Neural crest cell (in vitro differentiated cells): ENCODE measurements around the gene SVEP1. TPM values are rescaled to one million over a fixed set of nuclear protein-coding genes. Genes with fewer than 3 reads are reported as not detected.

ENCODE experiments used
- DNase-seq: peaks from one replicate; pipeline ENCODE4 v3.0.0; 2021; ENCODE audit warnings: low read depth, mixed read lengths, low spot score
- H3K27ac Mint-ChIP-seq: one replicate; pipeline ENCODE4 v1.8.0; 2021; ENCODE audit warnings: mild to moderate bottlenecking, mixed read lengths; ENCODE audit not compliant: unreplicated experiment
- H3K27me3 Mint-ChIP-seq: 2 replicates; pipeline ENCODE4 v1.8.0; 2021; ENCODE audit warnings: low read depth, mild to moderate bottlenecking, mixed read lengths
- H3K36me3 Mint-ChIP-seq: 2 replicates; pipeline ENCODE4 v1.8.0; 2021; ENCODE audit warnings: low read depth, mild to moderate bottlenecking, mixed read lengths
- H3K4me1 Mint-ChIP-seq: 2 replicates; pipeline ENCODE4 v1.8.0; 2021; ENCODE audit warnings: mixed read lengths
- H3K4me3 Mint-ChIP-seq: one replicate; pipeline ENCODE4 v1.8.0; 2021; ENCODE audit warnings: mild to moderate bottlenecking, mixed read lengths
- H3K9me3 Mint-ChIP-seq: 2 replicates; pipeline ENCODE4 v1.8.0; 2021; ENCODE audit warnings: mixed read lengths
- total RNA-seq: library from RNA; stranded (reverse); gene quantifications from 2 replicates; pipeline ENCODE4 v1.2.1, GENCODE V29; 2021
- TF ChIP-seq, protein P1 (sequence below): fragments of 200-600 bp; sonication (generic); conservative IDR thresholded peaks from 2 replicates; pipeline ENCODE4 v1.5.0; 2021; ENCODE audit warnings: antibody characterized with exemption, mild to moderate bottlenecking

Gene SVEP1
- total RNA-seq, 1 donor from 2014 or later, result 1.3 TPM

DNA sequence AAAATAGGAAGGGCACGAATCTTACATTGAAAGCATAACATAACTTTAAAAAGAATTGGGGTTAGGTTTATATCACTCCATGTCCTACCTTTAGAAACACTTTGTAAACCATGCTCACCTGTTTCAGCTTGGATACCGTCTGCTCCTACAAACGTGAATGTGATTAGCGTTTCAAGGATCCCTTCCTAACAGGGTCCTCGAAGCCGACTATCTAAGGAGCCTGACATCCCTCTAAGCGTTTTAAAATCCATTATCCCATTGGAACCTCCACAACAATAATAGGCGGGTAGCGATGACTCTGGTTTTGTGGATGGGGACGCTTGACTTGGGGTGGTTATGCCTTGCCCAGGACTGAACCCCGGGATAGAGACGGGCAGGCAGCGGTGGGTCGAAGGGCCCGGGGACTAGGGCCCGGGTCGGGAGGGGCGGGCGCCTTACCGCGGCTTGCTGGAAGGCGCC is 937 bp downstream of the SVEP1 start:
- Mint-ChIP-seq H3K27ac (no peak overlapping the region), H3K4me1 (peaks cover 17% of the 10 kb centered on the region), H3K4me3 (peak overlapping the region; percentile 94), H3K36me3 (no peaks in the 10 kb centered on the region), H3K27me3 (peaks cover 59% of the 10 kb centered on the region), H3K9me3 (no peaks in the 10 kb centered on the region)
- TF ChIP-seq, protein P1, sequence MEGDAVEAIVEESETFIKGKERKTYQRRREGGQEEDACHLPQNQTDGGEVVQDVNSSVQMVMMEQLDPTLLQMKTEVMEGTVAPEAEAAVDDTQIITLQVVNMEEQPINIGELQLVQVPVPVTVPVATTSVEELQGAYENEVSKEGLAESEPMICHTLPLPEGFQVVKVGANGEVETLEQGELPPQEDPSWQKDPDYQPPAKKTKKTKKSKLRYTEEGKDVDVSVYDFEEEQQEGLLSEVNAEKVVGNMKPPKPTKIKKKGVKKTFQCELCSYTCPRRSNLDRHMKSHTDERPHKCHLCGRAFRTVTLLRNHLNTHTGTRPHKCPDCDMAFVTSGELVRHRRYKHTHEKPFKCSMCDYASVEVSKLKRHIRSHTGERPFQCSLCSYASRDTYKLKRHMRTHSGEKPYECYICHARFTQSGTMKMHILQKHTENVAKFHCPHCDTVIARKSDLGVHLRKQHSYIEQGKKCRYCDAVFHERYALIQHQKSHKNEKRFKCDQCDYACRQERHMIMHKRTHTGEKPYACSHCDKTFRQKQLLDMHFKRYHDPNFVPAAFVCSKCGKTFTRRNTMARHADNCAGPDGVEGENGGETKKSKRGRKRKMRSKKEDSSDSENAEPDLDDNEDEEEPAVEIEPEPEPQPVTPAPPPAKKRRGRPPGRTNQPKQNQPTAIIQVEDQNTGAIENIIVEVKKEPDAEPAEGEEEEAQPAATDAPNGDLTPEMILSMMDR, result no peak
- DNase-seq, result no peak

DNA sequence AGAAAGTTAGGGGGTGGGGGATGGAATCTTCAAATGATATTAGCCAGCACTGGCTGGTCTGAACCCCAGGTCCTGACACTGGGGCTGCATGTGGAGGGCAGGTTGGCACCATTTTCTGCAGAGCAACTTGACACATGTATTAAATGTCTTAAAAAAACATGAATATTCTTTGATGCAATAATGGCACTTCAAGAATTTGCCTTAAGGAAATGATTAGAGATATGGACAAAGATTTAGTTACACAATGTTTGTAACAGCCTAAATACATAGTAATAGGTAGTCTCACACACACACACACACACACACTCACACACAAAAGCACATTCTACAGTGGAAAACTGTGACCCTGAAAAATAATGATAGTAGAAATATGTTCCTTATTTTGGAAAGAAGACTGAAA is 3.6 kb downstream of the SVEP1 start:
- Mint-ChIP-seq H3K36me3 (no peaks in the 10 kb centered on the region), H3K9me3 (no peaks in the 10 kb centered on the region), H3K27ac (no peak overlapping the region), H3K27me3 (peaks cover 49% of the 10 kb centered on the region), H3K4me3 (no peak overlapping the region), H3K4me1 (peaks cover 22% of the 10 kb centered on the region)
- DNase-seq, result no peak
- TF ChIP-seq, protein P1, result no peak

DNA sequence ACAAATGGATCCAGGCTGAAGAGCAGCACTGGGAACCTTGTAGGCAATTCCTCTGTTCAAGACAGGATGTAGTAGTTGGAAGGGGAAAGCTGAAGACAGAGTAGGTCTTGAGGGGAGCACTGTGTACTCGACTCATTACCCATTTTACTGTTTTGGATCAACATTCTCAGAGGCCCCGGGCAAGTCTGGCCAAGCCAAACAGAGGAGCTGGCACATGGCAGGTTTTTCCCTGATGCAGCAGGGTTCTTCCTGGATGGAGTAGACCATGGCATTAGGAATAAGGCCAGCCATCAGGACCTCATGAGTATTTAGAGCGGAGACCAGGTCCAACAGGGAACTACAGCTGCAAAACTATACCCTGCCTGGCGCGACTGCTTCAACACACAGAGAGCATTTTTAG is 4.4 kb downstream of the SVEP1 start:
- Mint-ChIP-seq H3K27ac (no peak overlapping the region), H3K4me1 (peaks cover 17% of the 10 kb centered on the region), H3K4me3 (no peak overlapping the region), H3K36me3 (no peaks in the 10 kb centered on the region), H3K9me3 (no peaks in the 10 kb centered on the region), H3K27me3 (peaks cover 41% of the 10 kb centered on the region)
- TF ChIP-seq, protein P1, result no peak
- DNase-seq, result no peak

DNA sequence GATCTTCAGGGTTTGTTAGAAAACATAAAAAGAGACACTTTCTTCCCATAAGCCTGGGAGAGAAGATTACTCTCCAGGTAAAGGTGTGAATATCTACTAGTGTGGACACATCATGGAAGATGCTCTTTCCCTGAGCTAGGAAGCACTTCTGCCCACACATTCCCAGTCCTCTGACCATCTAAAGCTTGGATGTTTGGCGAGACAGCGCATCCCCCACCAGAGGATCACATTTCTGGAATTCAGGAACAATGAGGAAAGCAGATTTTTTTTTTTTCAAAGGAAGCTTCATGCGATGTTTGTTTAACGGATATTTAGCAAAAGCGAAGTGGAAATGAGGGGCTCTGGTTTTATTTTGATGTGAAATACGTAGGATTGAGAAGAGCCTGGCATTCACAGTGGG is 6.2 kb downstream of the SVEP1 start:
- Mint-ChIP-seq H3K9me3 (no peaks in the 10 kb centered on the region), H3K4me3 (no peak overlapping the region), H3K36me3 (no peaks in the 10 kb centered on the region), H3K27me3 (peaks cover 26% of the 10 kb centered on the region), H3K4me1 (peaks cover 5% of the 10 kb centered on the region), H3K27ac (no peak overlapping the region)
- no peak for DNase-seq
- TF ChIP-seq, protein P1, result no peak

DNA sequence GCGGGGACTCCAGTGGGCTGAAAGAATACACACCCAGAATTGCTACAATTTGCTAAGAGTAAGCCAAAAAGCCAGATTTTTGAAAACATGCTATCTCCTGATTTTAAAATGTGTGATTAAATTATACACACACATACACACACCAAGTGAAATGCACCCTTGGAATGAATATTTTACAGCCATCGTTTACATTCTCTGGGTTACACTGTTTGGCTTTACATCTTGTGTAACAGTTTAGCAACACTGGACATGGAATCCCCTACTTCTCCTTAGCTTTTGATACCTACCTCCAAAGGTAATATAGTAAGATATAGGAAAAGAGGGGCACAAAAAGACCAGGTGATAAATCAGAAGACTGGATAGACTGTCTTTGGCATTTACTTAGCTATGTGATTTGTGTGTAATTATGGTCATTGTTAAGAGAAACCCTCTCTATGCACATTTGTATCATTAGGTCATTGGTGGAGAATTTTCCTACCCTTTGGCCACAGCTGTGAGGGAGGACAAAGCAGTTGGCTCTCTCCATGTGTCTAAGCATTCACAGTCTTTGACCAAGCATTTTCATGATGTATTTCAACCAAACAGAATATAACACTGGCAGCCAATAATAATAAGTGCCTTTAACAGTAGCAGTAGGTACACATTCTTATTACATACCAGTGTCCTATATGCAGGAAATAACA is 7.6 kb downstream of the SVEP1 start:
- H3K36me3 Mint-ChIP-seq, result no peaks in the 10 kb centered on the region
- H3K4me1 Mint-ChIP-seq, result peaks cover 5% of the 10 kb centered on the region
- H3K27ac Mint-ChIP-seq, result no peak overlapping the region
- no peaks in the 10 kb centered on the region for H3K9me3 Mint-ChIP-seq
- TF ChIP-seq, protein P1, result no peak
- no peak overlapping the region for H3K4me3 Mint-ChIP-seq
- no peak for DNase-seq
- peaks cover 12% of the 10 kb centered on the region for H3K27me3 Mint-ChIP-seq
